Adipose tissue (tissue), 3 donors: ENCODE measurements around the gene NARS2. TPM values are rescaled to one million over a fixed set of nuclear protein-coding genes. Genes with fewer than 3 reads are reported as not detected.
"Not testable (repeated sequence)": the region's sequence is repeated elsewhere in the genome, so short reads cannot be mapped to it uniquely, and the experiment has no call there.

Experiments
- H3K27ac ChIP-seq: one replicate; pipeline ENCODE4 v1.5.1; 2013; ENCODE audit warnings: low read depth, low read length
- WGBS, 3 donors: extraction: QIAGEN DNeasy Blood & Tissue Kit; methylation state at CpG; one replicate each; pipeline ENCODE4 v1.1.7; 2013; 5-methylcytosine and 5-hydroxymethylcytosine counted together
- polyA plus RNA-seq, 3 donors: library from polyadenylated mRNA; stranded (reverse); fragments of 200-250 nt; gene quantifications; one replicate each; pipeline ENCODE4 v1.2.3, GENCODE V29; 2013
- donor health status: healthy with polysubstance abuse.
- donor health status: Bipolar disorder and iron deficiency.
- donor health status: healthy.

NARS2 gene
- 10 to 100 TPM in 1 of 3 donors, 1 to 10 TPM in 2; 7.2 to 10.2 (median 8.2) TPM for polyA plus RNA-seq

- H3K27ac ChIP-seq: peak within 1 kb of the TSS; percentile 57
- 0% methylated on average over 57 to 60 of the region's 60 CpGs for WGBS, 3 donors
Observed at GRCh38 chr11:78574386-78575381, at the start of gene NARS2. Gene NARS2 (minus strand): TSS chr11:78574864. CDS start chr11:78574488, 376 bp downstream.

GRCh38 chr11:78622666-78623065, 48.0 kb upstream of the NARS2 start:
- WGBS, 3 donors: 77 to 85% (median 80%) methylated on average over 5 of the region's 5 CpGs
- no peak overlapping the region for H3K27ac ChIP-seq

- 56 to 91% (median 85%) methylated on average over 2 of the region's 2 CpGs for WGBS, 3 donors
Observed at GRCh38 chr11:78620159-78620558, 45.5 kb upstream of the NARS2 start.

GRCh38 chr11:78615724-78616123, 41.1 kb upstream of the NARS2 start:
- 76 to 94% (median 82%) methylated on average over 1 of the region's 1 CpG for WGBS, 3 donors
- H3K27ac ChIP-seq: no peak overlapping the region

More at GRCh38 chr11:78620159-78620558, 45.5 kb upstream of the NARS2 start:
- no peak overlapping the region for H3K27ac ChIP-seq

GRCh38 chr11:78613378-78613813, 38.7 kb upstream of the NARS2 start:
- 65 to 82% (median 79%) methylated on average over 5 of the region's 5 CpGs for WGBS, 3 donors

GRCh38 chr11:78612721-78613377, 38.2 kb upstream of the NARS2 start:
- 60 to 78% (median 70%) methylated on average over 4 of the region's 4 CpGs for WGBS, 3 donors
- no peak overlapping the region for H3K27ac ChIP-seq

More at GRCh38 chr11:78613378-78613813, 38.7 kb upstream of the NARS2 start:
- H3K27ac ChIP-seq: no peak overlapping the region

- not testable (repeated sequence) for H3K27ac ChIP-seq
- 81 to 93% (median 84%) methylated on average over 5 of the region's 5 CpGs for WGBS, 3 donors
Observed at GRCh38 chr11:78609321-78609720, 34.7 kb upstream of the NARS2 start.

GRCh38 chr11:78607696-78608095, 33.0 kb upstream of the NARS2 start:
- no peak overlapping the region for H3K27ac ChIP-seq

- 56 to 77% (median 71%) methylated on average over 3 of the region's 3 CpGs for WGBS, 3 donors
- no peak overlapping the region for H3K27ac ChIP-seq
Observed at GRCh38 chr11:78606667-78607066, 32.0 kb upstream of the NARS2 start.

GRCh38 chr11:78605296-78605695, 30.6 kb upstream of the NARS2 start:
- H3K27ac ChIP-seq: no peak overlapping the region
- 77 to 83% (median 82%) methylated on average over 7 of the region's 7 CpGs for WGBS, 3 donors

GRCh38 chr11:78603792-78604191, 29.1 kb upstream of the NARS2 start:
- H3K27ac ChIP-seq: no peak overlapping the region
- WGBS, 3 donors: 75 to 85% (median 80%) methylated on average over 1 of the region's 1 CpG

GRCh38 chr11:78602771-78603170, 28.1 kb upstream of the NARS2 start:
- WGBS, 3 donors: 87 to 91% (median 91%) methylated on average over 5 of the region's 5 CpGs
- not testable (repeated sequence) for H3K27ac ChIP-seq

GRCh38 chr11:78601066-78601465, 26.4 kb upstream of the NARS2 start:
- WGBS, 3 donors: 50 to 92% (median 85%) methylated on average over 5 of the region's 5 CpGs
- not testable (repeated sequence) for H3K27ac ChIP-seq

GRCh38 chr11:78597579-78597978, 22.9 kb upstream of the NARS2 start:
- 95 to 97% (median 95%) methylated on average over 2 of the region's 2 CpGs for WGBS, 3 donors
- H3K27ac ChIP-seq: not testable (repeated sequence)

GRCh38 chr11:78595436-78596130, 20.9 kb upstream of the NARS2 start:
- WGBS, 3 donors: 63 to 73% (median 69%) methylated on average over 16 of the region's 16 CpGs
- no peak overlapping the region for H3K27ac ChIP-seq

- 56 to 75% (median 74%) methylated on average over 3 of the region's 3 CpGs for WGBS, 3 donors
- no peak overlapping the region for H3K27ac ChIP-seq
Observed at GRCh38 chr11:78594814-78595213, 20.1 kb upstream of the NARS2 start.

- 45 to 56% (median 49%) methylated on average over 3 of the region's 3 CpGs for WGBS, 3 donors
- no peak overlapping the region for H3K27ac ChIP-seq
Observed at GRCh38 chr11:78588517-78588916, 13.9 kb upstream of the NARS2 start.

GRCh38 chr11:78587446-78587845, 12.8 kb upstream of the NARS2 start:
- no peak overlapping the region for H3K27ac ChIP-seq
- 74 to 84% (median 81%) methylated on average over 3 of the region's 3 CpGs for WGBS, 3 donors
